Stimulated activated CD4-positive, alpha-beta T cell treated with anti-CD3 and anti-CD28 coated beads, Interleukin-2, amount 100 ng/mL, for 24 hours (primary cell): ENCODE results near the gene JARID2.

ENCODE experiments used
- DNase-seq, 2 donors: peaks; one replicate each; pipeline ENCODE4 v3.0.0-alpha.2; 2020

Gene JARID2

GRCh38 chr6:15500078-15500740 is 254.3 kb downstream of the JARID2 start:
- DNase-seq: no peak

GRCh38 chr6:15500901-15501825 is 255.3 kb downstream of the JARID2 start:
- no peak for DNase-seq

GRCh38 chr6:15501826-15502445 is 256.1 kb downstream of the JARID2 start:
- DNase-seq: no peak

GRCh38 chr6:15502446-15503345 is 256.8 kb downstream of the JARID2 start:
- no peak for DNase-seq

- DNase-seq: no peak
These were observed 257.4 kb downstream of the JARID2 start for GRCh38 chr6:15503346-15503680.

GRCh38 chr6:15504040-15504495 is 258.2 kb downstream of the JARID2 start:
- no peak for DNase-seq

GRCh38 chr6:15504581-15505350 is 258.9 kb downstream of the JARID2 start:
- DNase-seq: no peak

- DNase-seq: no peak
These were observed 259.6 kb downstream of the JARID2 start for GRCh38 chr6:15505463-15505918.

- no peak for DNase-seq
These were observed 260.2 kb downstream of the JARID2 start for GRCh38 chr6:15506066-15506465.

GRCh38 chr6:15507221-15507620 is 261.4 kb downstream of the JARID2 start:
- DNase-seq: no peak

- DNase-seq: no peak
These were observed 261.9 kb downstream of the JARID2 start for GRCh38 chr6:15507746-15508145.

- DNase-seq: no peak
These were observed 262.6 kb downstream of the JARID2 start for GRCh38 chr6:15508441-15508871.

GRCh38 chr6:15508931-15509330 is 263.1 kb downstream of the JARID2 start:
- DNase-seq: no peak

GRCh38 chr6:15509335-15509933 is 263.6 kb downstream of the JARID2 start:
- DNase-seq: no peak

- DNase-seq: no peak
These were observed 264.3 kb downstream of the JARID2 start for GRCh38 chr6:15510121-15510520.

- DNase-seq: no peak
These were observed 264.8 kb downstream of the JARID2 start for GRCh38 chr6:15510536-15511247.

- DNase-seq: no peak
These were observed 265.6 kb downstream of the JARID2 start for GRCh38 chr6:15511248-15512125.

GRCh38 chr6:15512126-15512525 is 266.3 kb downstream of the JARID2 start:
- no peak for DNase-seq

GRCh38 chr6:15512721-15513120 is 266.9 kb downstream of the JARID2 start:
- DNase-seq: no peak
